ACC112 (cell line): ENCODE results near the gene SIGLEC8.
"Not testable (repeated sequence)": the region's sequence is repeated elsewhere in the genome, so short reads cannot be mapped to it uniquely, and the experiment has no call there.

ENCODE experiments used
- H2AFZ ChIP-seq: fragments of 200-600 bp; sonication (generic); one replicate; pipeline ENCODE4 v1.6.0; 2017; ENCODE audit warnings: antibody characterized with exemption, low read length; ENCODE audit not compliant: unreplicated experiment
- H3K27ac ChIP-seq: fragments of 200-600 bp; sonication (generic); 2 replicates; pipeline ENCODE4 v1.5.1; 2014; ENCODE audit warnings: low read depth, mild to moderate bottlenecking, antibody characterized with exemption, low read length, moderate library complexity
- H3K27me3 ChIP-seq: fragments of 200-600 bp; sonication (generic); 2 replicates; pipeline ENCODE4 v1.6.1; 2014; ENCODE audit warnings: mild to moderate bottlenecking, antibody characterized with exemption, low read length, moderate library complexity, mixed read lengths; ENCODE audit not compliant: insufficient read depth
- H3K36me3 ChIP-seq: fragments of 200-600 bp; sonication (generic); 2 replicates; pipeline ENCODE4 v1.6.1; 2016; ENCODE audit warnings: mild to moderate bottlenecking, antibody characterized with exemption, low read length, moderate library complexity, mixed read lengths; ENCODE audit not compliant: insufficient read depth
- H3K4me1 ChIP-seq: fragments of 200-600 bp; sonication (generic); one replicate; pipeline ENCODE4 v1.6.1; 2016; ENCODE audit warnings: low read length, mixed read lengths; ENCODE audit not compliant: insufficient read depth, unreplicated experiment, control insufficient read depth
- H3K4me3 ChIP-seq: fragments of 200-600 bp; sonication (generic); 2 replicates; pipeline ENCODE4 v1.5.1; 2014; ENCODE audit warnings: mild to moderate bottlenecking, low read depth, low read length
- H3K79me2 ChIP-seq: fragments of 200-600 bp; sonication (generic); one replicate; pipeline ENCODE4 v1.6.0; 2016; ENCODE audit warnings: low read length; ENCODE audit not compliant: control insufficient read depth, unreplicated experiment, insufficient read depth

The SIGLEC8 gene

DNA sequence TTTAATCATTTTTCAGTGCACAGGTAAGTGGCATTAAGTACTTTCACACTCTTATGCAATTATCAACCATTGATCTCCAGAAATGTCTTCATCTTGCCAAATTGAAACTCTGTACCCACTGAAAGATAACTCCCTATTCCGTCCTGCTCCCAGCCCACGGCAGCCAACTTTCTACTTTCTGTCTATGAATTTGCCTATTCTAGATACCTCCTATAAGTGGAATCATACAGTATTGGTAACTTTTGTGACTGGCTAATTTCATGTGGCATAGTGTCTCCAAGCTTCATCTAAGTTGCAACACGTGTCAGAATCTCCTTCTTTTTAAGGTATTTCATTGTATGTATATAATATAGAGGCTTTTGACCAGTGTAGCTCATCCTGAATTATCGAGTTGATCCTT, 14.4 kb upstream of the SIGLEC8 start:
- Histone ChIP-seq H3K27ac (no peak overlapping the region), H2AFZ (no peak overlapping the region), H3K79me2 (no peaks in the 10 kb centered on the region), H3K36me3 (no peaks in the 10 kb centered on the region), H3K4me3 (no peak overlapping the region), H3K4me1 (no peaks in the 10 kb centered on the region), H3K27me3 (0 out of 2 replicates have a peak, but pooled peaks cover 1% of the 10 kb centered on the region)

DNA sequence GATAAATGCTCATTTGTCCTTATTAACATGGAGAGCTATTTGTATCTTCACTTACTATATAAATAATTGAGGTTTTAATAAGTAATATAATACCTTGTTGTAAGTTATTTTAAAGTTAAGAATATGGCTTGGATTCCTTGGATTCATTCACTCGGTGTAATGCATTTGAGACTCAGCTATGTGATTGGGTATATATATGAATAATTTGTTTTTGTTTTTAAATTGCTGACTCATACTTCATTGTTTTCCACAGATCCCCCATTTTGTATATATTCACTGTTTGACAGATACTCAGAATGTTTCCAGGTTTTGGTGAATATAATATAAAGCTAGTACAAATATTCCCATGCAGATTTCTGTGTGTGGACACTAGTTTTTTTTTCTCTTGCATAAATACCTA, 13.3 kb upstream of the SIGLEC8 start:
- peaks cover 12% of the 10 kb centered on the region; the same call in 1 of the 2 replicates for H3K27me3 ChIP-seq
- no peak overlapping the region for H3K4me3 ChIP-seq
- no peak overlapping the region for H3K27ac ChIP-seq
- H3K4me1 ChIP-seq, result no peaks in the 10 kb centered on the region
- H2AFZ ChIP-seq, result no peak overlapping the region
- no peaks in the 10 kb centered on the region for H3K79me2 ChIP-seq
- H3K36me3 ChIP-seq, result no peaks in the 10 kb centered on the region

DNA sequence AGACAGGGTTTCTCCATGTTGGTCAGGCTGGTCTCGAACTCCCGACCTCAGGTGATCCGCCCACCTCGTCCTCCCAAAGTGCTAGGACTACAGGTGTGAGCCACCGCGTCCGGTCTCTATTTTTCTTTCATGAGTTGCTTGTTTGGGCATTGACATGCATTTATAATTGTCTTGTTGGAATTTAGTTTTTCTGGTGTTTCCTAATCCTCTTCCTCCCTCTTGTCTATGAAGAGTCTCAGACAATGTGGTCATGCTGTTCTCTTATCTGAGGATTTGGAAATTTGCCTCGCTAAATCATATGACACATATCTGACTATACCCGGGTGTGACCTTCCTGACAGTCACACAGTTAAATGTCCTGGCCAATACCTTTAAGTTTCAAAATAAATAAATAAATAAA, 12.7 kb upstream of the SIGLEC8 start:
- Histone ChIP-seq H3K79me2 (no peaks in the 10 kb centered on the region), H3K36me3 (no peaks in the 10 kb centered on the region), H3K27ac (no peak overlapping the region), H2AFZ (no peak overlapping the region), H3K4me3 (no peak overlapping the region), H3K4me1 (no peaks in the 10 kb centered on the region), H3K27me3 (peaks cover 17% of the 10 kb centered on the region)

DNA sequence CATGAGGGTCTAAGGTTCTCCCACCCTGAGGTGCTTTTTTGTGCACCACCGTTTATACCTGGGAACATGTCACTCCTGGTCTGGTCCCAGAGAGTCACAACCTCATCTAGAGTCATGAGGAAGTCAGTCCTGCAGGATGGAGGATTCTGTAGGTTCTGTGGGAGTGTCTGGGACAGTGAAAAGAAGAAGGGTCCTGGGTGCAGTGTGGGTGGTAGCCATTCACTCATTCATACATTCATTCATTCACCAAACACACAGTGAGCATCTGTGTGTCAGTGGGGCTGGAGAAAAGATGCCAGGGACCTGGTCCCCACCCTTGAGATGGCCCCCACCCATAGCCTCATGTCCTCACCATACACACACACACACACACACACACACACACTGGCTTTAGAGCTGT, 11.4 kb upstream of the SIGLEC8 start:
- H3K4me3 ChIP-seq, result no peak overlapping the region
- no peaks in the 10 kb centered on the region for H3K4me1 ChIP-seq
- H3K27ac ChIP-seq, result no peak overlapping the region
- no peaks in the 10 kb centered on the region for H3K79me2 ChIP-seq
- peaks cover 23% of the 10 kb centered on the region for H3K27me3 ChIP-seq
- no peaks in the 10 kb centered on the region for H3K36me3 ChIP-seq
- no peak overlapping the region for H2AFZ ChIP-seq

DNA sequence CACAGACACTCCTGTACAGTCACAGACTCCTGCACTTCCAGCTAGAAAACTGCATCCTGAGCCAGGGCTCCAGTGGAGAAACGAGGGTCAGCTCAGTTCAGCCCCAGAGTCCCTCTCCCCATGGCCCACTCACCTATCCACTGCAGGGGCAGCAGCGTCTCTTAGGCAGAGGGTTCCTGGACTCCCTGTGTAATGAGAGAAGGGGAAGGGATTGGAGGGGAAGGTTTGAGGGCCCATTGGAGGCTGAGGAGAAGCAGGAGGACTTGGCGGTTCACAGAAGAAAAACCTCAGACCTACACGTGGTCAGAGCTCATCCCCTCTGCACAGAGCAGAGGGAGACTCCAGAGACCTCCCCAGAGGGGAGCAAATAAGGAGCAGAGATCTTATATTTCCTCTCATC, 10.9 kb upstream of the SIGLEC8 start:
- H2AFZ ChIP-seq, result no peak overlapping the region
- H3K27me3 ChIP-seq, result peaks cover 26% of the 10 kb centered on the region
- no peak overlapping the region for H3K4me3 ChIP-seq
- H3K79me2 ChIP-seq, result no peaks in the 10 kb centered on the region
- no peaks in the 10 kb centered on the region for H3K4me1 ChIP-seq
- no peaks in the 10 kb centered on the region for H3K36me3 ChIP-seq
- H3K27ac ChIP-seq, result no peak overlapping the region

DNA sequence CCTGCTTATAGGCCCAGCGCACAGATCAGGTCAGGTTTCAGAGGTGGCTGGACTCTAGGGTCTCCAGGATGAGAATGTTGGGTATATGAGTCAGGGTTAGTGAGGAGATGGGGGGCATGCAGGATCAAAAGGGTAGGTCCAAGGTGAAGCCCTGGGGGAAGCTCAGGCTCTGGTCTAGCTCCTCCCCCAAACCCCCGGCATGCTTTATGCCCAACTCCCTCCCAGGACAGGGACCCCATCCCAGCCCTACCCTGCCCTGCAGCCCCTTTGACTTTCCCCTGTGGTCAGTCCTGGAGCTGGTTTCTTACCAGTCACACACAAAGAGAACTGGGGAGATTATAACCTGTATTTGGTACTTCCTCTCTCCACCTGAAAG, 10.3 kb upstream of the SIGLEC8 start:
- H3K4me1 ChIP-seq, result no peaks in the 10 kb centered on the region
- no peaks in the 10 kb centered on the region for H3K79me2 ChIP-seq
- no peak overlapping the region for H2AFZ ChIP-seq
- no peak overlapping the region for H3K4me3 ChIP-seq
- H3K27me3 ChIP-seq, result peaks cover 26% of the 10 kb centered on the region
- H3K27ac ChIP-seq, result no peak overlapping the region
- H3K36me3 ChIP-seq, result no peaks in the 10 kb centered on the region

DNA sequence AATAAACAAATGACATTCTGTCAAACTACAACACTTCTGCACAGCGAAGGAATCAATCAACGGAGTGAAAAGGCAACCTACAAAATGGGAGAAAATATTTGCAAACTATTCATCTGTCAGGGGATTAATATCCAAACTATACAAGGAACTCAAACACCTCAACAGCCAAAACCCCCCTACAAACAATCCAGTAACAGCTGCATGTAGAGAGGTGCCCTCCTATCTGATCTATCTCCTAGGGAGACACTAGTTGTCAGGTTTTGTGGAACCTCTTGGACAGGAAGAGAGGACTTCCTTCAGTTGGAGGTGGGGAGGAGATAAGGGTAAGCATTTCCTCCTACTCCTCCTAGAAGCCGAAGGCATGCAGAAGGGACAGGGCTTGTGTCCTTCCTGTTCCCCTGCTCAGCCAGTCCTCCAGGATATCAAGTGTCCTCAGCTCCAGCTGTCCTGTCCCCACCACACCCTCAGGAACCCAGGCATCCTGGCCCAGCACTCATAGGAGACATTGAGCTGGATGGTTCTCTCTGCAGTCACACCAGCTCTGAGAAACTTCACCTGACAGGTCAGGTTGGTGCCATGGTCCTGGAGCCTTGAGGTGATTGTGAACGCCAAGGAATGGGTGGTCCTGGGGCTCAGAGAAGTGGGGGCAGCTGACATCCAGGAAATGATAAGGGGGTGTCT, 9.8 kb upstream of the SIGLEC8 start:
- H3K79me2 ChIP-seq, result no peaks in the 10 kb centered on the region
- no peak overlapping the region for H3K4me3 ChIP-seq
- H3K36me3 ChIP-seq, result no peaks in the 10 kb centered on the region
- H2AFZ ChIP-seq, result no peak overlapping the region
- peaks cover 29% of the 10 kb centered on the region for H3K27me3 ChIP-seq
- H3K4me1 ChIP-seq, result no peaks in the 10 kb centered on the region
- no peak overlapping the region for H3K27ac ChIP-seq

DNA sequence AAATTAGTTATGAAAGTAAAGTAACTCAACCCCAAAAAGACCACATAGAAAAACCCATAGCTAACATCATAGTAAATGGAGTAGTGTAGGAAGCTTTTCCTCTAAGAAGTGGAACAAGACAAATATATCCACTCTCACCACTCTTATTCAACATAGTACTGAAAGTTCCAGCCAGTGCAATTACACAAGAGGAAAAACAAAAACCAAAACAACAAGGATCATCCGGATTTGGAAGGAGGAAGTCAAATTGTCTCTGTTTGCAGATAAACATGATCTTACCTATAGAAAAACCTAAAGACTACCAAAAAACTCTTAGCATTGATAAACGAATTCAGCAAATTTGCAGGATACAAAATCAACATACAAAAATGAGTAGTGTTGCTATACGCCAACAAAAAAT, 8.5 kb upstream of the SIGLEC8 start:
- no peak overlapping the region for H3K27ac ChIP-seq
- H3K4me1 ChIP-seq, result no peaks in the 10 kb centered on the region
- H3K79me2 ChIP-seq, result no peaks in the 10 kb centered on the region
- no peak overlapping the region for H2AFZ ChIP-seq
- H3K27me3 ChIP-seq, result peaks cover 34% of the 10 kb centered on the region
- H3K4me3 ChIP-seq, result no peak overlapping the region
- no peaks in the 10 kb centered on the region for H3K36me3 ChIP-seq

DNA sequence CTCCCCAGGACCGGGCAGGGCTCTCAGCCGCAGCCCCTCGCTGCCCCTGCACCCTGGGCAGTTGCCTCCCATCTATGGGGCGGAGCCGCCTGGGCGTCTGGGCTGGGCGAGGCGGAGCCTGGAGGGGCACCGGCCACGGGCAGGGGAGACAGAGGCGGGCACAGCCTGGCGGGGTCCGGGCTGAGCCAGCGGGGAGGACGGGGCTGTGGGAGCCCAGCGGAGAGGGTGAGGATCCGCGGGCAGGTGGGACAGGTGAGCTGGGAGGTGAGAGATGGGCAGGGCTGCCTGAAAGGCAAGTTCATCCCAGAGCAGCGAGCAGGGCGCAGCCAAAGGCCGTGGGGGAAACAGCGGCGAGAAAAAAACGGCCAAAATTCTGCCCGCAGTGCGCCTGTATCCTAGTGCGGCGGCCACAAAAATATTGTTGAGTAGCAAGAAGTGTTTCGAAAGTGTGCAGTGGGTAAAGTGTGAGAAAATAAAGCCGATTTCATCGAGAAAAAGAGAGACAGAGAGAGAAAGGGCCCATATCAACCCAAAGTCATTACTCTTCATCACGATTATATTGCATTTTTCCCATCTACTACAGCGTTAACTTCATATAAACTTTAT, 5.8 kb upstream of the SIGLEC8 start:
- H3K4me3 ChIP-seq, H3K79me2 ChIP-seq, H3K4me1 ChIP-seq, H3K27ac ChIP-seq, H2AFZ ChIP-seq, H3K36me3 ChIP-seq: not testable (repeated sequence)
- H3K27me3 ChIP-seq, result peaks cover 34% of the 10 kb centered on the region

DNA sequence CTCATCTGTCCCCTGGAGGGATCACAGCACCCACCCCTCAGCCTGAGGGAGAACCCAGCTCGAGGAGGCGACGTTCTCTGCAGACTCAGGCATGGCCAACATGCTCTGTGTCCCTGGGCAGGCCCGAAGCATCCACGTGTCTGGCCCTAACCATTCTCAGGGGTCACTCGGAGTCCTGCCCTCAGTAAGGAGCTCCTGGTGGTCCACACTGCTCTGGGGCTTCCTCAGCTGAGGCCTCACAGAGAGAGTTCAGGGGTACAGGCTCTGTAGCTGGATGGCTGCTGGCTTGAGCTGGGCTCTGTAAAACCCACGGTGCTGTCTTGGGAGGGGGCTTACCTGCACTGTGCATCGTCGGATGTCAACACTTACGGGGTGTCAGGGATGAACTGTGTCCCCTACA, 4.4 kb upstream of the SIGLEC8 start:
- Histone ChIP-seq H3K27me3 (peaks cover 33% of the 10 kb centered on the region), H3K4me1 (no peaks in the 10 kb centered on the region), H3K36me3 (no peaks in the 10 kb centered on the region), H2AFZ (no peak overlapping the region), H3K4me3 (no peak overlapping the region), H3K79me2 (no peaks in the 10 kb centered on the region), H3K27ac (no peak overlapping the region)

DNA sequence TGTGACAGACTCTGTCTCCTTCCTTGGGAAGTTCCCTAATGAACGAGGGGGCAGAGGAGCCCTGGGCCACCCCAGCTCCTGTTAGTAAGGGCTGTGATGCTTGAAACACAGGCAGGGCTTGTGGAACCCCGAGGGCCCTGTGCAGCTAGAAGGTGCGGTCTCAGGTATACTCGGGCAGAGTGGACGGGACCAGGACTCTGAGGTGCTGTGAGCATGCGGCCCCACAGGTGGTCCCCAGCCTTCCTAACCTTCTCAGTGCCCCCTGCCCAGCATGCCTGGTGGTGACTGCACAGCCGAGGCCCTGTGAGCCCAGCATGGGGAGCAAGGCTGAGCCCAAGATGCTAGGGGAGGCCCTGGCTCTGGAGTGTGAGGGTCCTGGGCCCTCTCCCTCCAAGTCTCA, 4.0 kb upstream of the SIGLEC8 start:
- Histone ChIP-seq H3K4me3 (no peak overlapping the region), H2AFZ (no peak overlapping the region), H3K27me3 (peaks cover 30% of the 10 kb centered on the region), H3K79me2 (no peaks in the 10 kb centered on the region), H3K36me3 (no peaks in the 10 kb centered on the region), H3K27ac (no peak overlapping the region), H3K4me1 (no peaks in the 10 kb centered on the region)
